ENCODE measurements around the gene PLEKHM1.

DNA sequence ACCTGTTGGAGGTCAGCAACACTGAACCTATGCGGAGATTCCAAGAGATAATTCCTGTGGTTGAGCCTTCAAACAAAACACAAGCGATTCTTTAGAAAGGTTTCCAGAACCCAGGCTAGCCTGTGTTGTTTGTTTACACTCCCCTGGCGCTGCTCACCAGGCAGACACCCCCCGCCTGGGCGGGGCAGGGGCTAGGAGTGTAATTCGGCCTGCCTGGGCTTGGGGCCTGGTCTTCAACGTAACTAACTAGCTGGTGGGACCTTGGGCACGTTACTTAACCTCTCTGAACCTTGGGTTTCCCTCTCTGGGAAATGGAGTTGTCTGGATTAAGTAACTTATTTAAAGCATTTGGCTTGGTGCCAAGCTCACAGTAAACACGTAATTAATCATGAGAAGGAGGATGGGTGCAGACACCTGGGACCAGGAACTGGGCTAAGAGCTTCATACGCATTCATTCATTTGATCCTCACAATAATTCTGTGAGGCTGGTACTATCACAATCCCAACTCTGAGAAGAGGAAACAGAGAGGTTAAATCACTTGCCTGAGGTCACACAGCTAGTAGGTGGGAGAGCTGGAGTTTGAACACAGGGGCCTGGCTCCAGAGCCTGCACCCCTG, 50.3 kb downstream of the PLEKHM1 start:
- no peak for TF ChIP-seq POLR2A (IDR thresholded peaks at IDR 0.05; ENCODE audit: low read depth, low read length)
- TF ChIP-seq POLR2AphosphoS5 (IDR thresholded peaks at IDR 0.05; ENCODE audit: low read depth, low read length) = no peak
- no peak for TF ChIP-seq SPI1 (IDR thresholded peaks at IDR 0.05; ENCODE audit: low read depth, low read length)
- TF ChIP-seq TAF1 (IDR thresholded peaks at IDR 0.05; ENCODE audit: low read depth, low read length) = no peak
- TF ChIP-seq PAX5 (IDR thresholded peaks at IDR 0.05; ENCODE audit: insufficient read depth, low read length, severe bottlenecking) = no peak
- TF ChIP-seq POU2F2 (IDR thresholded peaks at IDR 0.05; ENCODE audit: low read depth, low read length) = no peak

All from GM12891 (cell line).